GM19324 (cell line): Measurements from ENCODE around the gene RNF135.
"Not testable (repeated sequence)": the region's sequence is repeated elsewhere in the genome, so short reads cannot be mapped to it uniquely, and the experiment has no call there.

Experiments used
- ATAC-seq: cut with Tn5 transposase; IDR thresholded peaks from one replicate; pipeline ENCODE4 v1.9.1; 2021; ENCODE audit warnings: mild to moderate bottlenecking, moderate library complexity; ENCODE audit not compliant: unreplicated experiment, low FRiP score

RNF135 gene

DNA sequence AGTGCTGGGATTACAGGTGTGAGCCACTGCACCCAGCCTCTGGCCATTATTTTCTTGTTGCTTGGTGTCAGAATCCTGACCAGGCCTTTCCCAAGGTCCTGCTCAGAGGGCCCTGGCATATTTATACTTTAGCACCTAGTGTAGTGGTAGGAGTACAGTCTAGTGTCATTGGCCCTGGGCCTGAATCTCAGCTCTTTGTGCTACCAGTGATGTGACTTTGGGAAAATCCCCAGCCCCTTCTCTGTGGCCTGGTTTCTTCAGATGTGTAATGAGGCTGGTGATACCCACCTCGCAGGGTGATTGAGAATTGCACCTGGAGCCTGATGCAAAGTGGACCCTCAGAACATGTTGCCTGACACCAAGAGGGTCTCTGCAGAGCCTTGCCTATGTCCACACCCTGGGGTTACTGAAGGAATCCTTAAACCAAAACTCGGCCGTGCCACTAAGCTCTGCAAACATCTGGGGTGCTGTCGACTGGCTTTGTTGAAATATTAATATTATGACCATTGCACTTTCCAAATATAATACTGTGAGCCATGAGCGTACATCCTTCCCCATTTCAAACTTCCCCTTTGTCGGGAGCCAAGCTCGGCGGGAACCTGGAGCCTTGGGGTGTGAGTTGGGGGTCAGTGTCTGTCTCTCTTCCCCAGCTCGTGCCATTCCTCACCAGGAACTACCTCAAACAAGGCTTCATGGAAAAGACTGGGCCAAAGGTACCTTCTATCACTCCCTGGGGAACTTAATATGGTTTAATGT lies 18.0 kb upstream of the RNF135 start:
- ATAC-seq: no peak

DNA sequence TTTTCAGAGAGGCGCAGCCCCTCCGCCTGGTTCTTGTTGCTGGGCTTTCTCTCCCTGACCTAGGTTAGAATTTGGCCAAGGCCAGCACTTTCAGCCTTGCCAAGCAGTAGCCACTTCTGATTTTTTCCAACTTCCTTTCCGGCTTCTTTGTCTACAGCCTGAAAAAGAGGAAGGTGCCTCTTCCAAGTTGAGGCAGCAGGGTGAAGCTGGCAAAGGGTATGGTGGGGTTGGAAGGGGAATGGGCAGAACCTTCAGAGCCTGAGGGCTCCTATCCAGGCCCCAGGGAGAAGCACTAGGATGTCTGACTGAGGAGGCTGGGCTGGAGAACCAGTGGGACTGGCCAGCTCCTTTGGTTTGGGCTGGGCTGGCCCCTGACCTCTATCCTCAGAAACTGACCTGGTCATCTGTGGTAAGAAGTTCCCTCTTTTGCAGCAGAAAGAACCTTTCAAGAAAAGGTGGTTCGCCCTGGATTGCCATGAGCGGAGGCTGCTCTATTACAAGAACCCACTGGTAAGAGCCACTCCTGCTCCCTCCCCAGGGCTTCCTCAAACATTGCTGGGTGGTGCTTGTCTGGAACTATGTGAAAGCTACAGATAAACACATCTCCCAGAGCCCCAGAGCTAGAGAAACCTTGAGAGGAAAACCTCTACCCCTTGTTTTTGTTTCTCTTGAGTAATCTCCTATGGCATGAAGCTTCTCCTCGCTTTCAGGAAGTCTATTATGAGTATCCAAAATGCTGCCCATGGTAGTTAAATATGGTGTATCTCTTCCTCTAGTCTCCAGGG lies 16.6 kb upstream of the RNF135 start:
- no peak for ATAC-seq

DNA sequence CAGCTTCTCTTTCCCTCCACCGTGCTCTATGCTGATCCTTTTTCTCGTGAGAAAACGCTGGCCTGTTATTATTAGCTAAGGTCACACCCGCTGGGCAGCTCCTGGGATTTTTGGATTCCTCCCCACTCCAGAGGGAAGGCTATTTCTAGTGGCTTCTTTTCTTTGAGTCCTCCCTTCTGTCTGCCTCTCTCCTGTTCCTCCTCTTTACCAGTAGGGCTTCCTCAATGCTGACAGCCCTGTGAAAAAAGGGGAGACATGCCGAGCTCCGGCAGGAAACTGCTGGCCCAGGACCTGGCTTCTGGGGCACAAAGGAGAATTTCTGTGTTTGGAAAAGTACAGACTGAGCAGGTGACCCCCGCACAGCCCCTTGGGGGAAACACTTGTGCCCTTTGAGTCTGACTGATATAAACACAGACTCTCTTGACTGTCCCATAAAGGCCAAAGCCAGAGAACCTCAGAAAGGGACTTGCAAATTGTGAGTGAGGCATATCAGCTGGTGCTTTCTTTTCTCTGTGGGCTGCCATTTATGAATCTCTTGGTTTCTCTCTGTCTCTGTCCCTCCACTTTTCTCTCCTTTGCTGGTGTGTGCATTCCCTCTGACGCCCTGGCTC lies 14.0 kb upstream of the RNF135 start:
- ATAC-seq: no peak

DNA sequence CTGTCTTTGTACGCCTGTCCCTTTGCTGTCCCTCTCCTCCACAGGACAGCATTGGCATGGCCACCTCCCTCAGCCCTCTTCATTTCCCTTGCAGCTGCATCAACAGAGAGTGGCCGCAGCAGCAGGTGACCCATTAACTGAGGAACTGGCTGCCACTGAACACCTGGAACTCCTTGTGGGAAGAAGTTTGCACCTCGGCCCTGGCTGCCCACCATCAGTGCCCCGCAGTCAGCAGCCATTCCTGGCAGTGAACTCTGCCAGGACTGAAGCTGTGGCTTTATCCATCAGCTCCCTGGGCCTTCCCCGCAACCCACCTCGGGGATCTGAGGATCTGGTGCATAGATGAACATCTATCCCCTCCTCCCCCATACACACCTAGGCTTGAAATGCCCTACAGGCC lies 13.1 kb upstream of the RNF135 start:
- ATAC-seq: no peak

DNA sequence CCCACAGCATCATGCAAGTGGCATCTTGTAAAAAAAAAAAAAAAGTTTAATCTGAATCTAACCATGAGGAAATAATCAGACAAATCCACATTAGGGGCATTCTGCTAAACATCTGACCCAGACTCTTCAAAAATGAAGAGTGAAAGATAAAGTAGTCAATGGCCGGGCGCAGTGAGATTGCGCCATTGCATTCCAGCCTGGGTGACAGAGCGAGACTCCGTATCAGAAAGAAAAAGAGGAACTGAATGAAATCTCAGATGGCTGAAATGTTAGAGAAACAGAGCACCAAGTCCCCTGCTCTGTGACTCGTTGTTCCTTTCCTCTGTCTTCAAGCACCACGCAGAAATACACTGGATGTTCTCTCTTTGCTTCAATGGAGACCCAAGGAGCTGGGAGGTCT lies 12.7 kb upstream of the RNF135 start:
- ATAC-seq: no peak

DNA sequence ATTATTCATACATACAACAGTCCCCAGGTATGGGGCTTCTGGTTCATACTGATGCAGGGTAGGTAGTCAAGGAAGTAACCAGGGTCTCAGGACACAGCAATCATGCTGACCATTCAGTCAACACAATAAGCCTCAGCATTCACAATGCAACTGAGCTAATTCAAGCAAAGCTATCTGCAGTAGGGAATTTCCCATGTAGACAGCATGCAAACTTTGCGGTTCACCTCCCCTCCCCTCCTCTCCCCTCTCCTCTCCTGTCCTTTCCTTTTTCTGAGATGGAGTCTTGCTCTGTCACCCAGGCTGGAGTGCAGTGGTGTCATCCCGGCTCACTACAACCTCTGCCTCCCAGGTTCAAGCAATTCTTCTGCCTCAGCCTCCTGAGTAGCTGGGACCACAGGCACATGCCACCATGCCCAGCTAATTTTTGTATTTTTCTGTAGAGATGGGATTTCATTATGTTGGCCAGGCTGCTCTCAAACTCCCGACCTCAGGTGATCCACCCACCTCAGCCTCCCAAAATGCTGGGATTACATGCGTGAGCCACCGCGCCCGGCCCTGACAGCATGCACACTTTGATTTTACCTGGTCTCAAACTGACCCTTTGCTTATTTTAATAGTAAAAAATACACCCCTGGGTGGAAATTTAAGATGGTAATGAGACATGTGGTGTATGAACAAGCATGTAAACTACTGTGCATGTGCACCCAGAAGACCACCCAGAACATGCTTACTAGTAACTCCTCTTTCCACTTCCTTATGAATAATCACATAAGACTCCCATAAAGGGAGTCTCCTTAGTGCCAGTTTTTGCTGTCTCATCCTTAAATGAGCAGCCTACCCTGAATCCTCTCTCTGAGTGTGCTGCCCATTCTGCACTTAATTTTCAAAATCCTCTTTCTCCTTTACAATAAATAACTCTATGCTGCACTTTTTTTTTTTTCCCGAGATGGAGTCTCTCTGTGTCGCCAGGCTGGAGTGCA lies 9.3 kb upstream of the RNF135 start:
- ATAC-seq: peak; percentile 60

DNA sequence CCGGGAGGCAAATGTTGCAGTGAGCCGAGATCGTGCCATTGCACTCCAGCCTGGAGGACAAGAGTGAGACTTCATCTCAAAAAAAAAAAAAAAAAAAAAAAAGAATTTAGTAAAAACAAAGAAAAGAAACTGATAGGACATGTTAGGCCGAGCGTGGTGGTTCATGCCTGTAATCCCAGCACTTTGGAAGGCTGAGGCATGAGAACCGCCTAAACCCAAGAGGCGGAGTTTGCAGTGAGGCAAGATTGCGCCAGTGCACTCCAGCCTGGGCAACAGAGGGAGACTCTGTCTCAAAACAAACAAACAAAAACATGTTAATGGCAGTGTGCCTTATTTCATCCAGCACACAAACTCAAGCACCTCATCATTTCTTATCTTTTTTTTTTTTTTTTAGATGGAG lies 6.5 kb upstream of the RNF135 start:
- not testable (repeated sequence) for ATAC-seq

DNA sequence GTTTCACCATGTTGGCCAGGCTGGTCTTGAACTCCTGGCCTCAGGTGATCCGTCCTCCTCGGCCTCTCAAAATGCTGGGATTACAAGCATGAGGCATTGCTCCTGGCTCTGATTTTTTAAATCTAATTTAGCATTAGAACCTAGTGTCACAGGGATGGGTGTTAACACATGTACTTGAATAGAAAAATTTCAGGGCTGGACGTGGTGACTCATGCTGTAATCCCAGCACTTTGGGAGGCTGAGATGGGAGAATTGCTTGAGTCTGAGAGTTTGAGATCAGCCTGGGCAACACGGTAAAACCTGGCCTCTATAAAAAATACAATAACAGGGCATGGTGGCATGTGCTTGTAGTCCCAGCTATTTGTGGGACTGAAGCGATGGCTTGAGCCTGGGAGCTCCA lies 6.0 kb upstream of the RNF135 start:
- no peak for ATAC-seq

DNA sequence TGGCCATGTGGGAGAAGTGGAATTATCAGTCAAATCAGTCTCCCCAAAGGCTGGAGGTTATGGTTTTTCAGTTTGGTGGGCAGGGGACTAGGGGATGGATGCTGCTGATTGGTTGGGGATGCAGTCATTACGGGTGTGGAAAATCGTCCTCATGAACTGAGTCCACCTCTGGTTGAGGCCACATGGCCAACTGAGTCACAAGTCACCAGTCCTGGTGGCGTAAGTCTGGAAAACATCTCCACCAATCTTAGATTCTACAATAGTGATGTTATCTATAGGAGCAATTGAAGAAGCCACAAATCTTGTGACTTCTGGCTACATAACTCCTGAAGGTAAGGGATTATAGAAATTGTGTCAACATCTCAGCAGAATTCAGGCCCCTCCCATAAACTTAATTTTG lies 5.2 kb upstream of the RNF135 start:
- ATAC-seq: no peak

DNA sequence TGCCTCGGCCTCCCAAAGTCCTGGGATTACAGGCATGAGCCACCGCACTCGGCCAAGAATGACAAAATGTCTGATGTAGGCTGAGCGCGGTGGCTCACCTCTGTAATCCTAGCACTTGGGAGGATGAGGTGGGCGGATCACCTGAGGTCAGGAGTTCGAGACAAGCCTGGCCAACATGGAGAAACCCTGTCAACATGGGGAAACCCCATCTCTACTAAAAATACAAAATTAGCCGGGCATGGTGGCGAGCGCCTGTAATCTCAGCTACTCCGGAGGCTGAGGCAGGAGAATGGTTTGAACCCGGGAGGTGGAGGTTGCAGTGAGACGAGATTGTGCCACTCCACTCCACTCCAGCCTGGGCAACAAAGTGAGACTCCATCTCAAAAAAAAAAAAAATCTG lies 2.9 kb upstream of the RNF135 start:
- not testable (repeated sequence) for ATAC-seq

DNA sequence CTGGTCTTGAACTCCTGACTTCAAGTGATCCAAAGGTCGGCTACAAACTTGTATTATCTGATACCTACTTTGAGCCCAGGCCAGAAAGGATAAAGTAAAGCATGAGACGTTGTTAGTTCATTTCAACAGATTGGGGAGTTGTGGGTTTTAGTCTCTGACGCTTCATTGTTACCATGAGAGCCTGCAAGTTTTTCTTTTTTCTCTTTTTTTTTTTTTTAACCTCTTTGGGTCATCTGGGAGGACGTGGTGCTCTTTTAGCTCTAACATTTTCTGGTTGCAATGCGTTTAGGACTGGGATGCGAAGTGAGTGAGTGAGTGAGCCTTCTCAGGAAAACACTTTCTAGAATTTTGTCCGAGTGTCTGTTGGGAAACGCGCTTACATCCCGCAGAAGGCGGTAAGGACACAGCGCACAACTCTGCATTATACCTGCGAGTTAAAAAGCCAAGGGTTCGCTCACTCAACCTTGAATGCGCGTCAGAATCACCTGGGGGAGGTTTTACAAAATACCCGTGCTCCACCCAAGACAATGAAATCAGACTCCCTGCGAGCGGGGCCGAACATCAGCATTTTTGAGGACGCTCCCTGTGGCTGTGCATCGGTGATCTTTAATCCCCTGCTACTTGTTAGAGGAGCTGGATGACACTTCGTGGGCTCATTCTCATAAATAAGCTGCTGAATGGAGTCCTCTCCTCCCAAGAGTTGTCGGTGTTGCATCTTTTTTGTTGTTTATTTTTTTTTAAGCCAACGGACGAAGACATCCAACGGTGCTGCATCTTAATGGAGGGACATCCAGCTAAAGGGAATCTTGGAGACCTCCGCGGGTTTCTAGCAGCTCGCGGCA lies 629 bp upstream of the RNF135 start:
- peak; percentile 32 for ATAC-seq

DNA sequence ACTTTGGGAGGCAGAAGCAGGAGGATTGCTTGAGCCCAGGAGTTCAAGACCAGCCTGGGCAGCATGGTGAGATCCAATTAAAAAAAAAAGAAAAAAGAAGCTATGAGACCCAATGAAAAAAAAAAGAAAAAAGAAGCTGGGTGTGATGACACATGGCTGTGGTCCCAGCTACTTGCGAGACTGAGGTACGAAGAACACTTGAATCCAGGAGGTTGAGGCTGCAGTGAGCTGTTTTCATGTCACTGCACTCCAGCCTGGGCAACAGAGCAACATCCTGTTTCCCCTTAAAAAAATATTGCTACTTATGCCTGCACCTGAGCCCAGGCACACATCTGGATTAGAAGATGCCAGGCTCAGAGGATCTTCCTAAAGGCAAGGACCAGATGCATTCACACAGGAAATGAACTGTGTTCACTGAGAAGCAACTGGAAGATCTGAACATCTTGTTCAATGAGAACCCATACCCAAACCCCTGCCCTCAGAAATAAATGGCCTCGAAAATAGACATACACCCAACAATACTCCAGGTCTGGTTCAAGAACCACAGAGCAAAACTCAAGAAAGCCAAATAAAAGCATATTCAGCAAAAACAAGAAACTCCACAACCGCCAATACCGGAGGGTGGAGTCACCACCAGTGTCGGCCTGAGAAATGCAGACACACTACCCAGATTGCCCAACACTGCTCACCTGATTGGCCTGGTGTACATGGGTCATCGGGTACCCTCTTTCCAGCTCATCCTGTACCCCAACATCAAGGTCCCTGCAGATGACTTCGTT lies 4.4 kb downstream of the RNF135 start:
- no peak for ATAC-seq

DNA sequence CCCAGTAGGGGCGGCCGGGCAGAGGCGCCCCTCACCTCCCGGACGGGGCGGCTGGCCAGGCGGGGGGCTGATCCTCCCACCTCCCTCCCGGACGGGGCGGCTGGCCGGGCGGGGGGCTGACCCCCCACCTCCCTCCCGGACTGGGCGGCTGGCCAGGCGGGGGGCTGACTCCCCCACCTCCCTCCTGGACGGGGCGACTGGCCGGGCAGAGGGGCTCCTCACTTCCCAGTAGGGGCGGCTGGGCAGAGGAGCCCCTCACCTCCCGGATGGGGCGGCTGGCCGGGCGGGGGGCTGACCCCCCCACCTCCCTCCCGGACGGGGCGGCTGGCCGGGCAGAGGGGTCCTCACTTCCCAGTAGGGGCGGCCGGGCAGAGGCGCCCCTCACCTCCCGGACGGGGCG lies 9.1 kb downstream of the RNF135 start:
- not testable (repeated sequence) for ATAC-seq

DNA sequence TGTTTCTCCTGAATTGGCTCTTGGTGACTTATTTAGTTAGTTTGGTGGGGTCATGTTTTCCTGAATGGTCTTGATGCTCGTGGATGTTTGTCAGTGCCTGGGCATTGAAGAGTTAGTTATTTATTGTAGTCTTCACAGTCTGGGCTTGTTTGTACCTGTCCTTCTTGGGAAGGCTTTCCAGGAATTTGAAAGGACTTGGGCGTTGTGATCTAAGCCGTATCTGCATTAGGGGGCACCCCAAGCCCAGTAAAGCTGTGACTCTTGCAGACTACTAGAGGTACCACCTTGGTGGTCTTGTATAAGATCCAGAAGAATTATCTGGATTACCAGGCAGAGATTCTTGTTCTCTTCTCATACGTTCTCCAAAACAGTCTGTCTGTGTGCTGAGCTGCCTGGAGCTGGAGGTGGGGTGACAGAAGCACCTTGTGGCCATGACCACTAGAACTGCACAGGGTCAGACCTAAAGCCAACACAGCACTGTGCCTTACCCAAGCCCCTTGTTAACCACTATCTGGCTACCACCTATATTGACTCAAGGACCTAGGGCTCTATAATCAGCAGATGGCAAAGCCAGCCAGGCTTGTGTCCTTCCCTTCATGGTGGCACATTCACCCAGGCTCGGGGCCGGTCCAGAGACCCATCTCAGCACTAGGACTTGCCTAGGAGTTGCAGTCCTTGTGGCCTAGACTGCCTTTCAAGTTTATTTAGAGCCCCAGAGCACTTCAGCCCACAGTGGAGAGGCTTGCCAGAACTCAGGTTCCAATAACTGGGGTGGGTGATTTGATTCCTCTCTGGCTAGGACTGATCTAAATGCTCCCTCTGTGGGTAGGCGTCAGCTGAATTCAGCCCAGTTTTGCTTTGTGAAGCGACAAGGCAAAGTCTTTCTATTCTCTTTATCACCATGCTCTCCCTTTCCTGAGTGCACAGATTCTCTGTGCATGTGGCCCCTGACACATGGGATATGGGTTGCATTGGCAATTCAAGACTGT lies 11.0 kb downstream of the RNF135 start:
- ATAC-seq: no peak

DNA sequence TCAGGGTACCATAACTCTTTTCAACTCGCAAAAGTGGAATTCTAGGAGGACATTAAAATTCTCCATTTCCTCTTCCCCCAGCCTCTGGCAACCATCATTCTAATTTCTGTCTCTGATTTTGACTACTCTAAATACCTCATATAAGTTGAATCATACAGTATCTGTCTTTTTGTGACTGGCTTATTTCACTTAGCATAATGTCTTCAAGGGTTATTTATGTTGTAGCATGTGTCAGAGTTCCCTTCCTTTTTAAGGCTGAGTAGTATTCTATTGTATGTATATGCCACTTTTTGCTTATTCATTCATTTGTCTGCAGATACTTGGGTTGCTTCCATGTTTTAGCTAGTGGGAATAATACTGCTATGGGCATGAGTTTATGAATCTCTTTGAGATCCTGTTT lies 12.0 kb downstream of the RNF135 start:
- no peak for ATAC-seq

DNA sequence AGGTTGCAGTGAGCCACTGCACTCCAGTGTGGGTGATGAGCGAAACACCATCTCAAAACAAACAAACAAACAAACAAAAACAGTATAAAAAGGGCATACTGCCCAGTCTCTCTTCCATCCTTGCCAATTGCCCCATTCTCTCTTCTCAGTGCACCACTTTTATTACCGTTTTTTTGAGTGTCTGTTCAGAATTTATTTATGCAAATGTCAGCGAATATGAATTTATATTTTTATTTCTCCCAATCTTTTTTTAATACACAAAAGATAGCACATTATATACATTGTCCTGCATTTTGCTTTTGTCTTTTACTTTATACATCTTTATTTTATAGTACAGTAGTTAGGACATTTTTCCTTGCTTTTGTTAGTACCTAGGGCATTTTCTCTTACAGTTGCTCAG lies 19.6 kb downstream of the RNF135 start:
- no peak for ATAC-seq

DNA sequence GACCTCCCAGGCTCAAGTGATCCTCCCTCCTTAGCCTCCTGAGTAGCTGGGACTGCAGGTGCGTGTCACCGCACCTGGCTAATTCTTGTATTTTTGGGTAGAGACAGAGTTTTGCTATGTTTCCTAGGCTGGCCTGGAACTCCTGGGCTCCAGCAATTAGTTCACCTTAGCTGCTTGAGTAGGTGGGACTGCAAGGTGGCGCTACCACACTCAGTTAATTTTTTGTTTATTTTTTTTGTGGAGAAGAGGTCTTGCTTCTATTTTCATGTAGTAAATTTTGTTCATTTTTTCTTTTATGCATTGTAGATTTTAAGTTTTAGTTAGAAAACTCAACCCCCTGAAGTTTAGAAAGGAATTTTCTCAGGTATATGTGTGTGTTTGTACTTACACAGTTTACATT lies 21.7 kb downstream of the RNF135 start:
- ATAC-seq: no peak

DNA sequence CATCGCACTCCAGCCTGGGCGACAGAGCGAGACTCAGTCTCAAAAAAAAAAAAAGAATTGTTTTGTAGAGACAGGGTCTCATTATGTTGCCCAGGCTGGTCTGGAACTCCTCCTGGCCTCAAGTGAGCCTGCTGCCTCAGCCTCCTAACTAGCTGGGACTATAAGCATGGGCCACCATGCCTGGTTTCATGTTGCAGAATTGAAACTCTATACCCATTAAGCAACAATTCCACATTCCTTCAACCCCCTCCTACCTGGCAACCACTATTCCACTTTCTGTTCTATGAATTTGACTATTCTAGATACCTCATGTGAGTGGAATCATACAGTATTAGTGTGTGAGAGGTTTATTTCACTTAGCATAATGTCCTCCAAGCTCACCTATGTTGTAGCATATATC lies 24.5 kb downstream of the RNF135 start:
- no peak for ATAC-seq
